Measurements from ENCODE around the gene TOP2A.

DNA sequence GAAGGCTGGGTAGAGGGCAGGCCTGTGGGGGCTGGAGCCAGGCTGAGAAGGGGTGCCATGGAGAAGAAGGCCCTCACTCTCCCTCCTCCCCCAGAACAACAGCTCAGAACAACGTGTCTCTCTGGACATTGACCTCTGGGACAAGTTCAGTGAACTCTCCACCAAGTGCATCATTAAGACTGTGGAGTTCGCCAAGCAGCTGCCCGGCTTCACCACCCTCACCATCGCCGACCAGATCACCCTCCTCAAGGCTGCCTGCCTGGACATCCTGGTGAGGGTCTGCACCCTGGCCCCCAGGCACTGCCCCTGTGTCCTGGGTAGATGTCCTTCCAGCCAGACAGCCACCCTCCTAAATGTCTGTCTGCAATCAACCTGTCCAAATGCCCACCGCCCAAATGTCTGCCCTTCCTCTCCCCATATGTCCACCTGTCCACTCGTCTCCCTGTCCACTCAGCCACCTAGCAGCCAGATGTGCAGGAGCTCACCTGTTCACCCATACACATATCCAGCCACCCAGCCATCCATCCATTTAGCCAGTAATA, 65.4 kb downstream of the TOP2A start:
- TF ChIP-seq, protein P1, sequence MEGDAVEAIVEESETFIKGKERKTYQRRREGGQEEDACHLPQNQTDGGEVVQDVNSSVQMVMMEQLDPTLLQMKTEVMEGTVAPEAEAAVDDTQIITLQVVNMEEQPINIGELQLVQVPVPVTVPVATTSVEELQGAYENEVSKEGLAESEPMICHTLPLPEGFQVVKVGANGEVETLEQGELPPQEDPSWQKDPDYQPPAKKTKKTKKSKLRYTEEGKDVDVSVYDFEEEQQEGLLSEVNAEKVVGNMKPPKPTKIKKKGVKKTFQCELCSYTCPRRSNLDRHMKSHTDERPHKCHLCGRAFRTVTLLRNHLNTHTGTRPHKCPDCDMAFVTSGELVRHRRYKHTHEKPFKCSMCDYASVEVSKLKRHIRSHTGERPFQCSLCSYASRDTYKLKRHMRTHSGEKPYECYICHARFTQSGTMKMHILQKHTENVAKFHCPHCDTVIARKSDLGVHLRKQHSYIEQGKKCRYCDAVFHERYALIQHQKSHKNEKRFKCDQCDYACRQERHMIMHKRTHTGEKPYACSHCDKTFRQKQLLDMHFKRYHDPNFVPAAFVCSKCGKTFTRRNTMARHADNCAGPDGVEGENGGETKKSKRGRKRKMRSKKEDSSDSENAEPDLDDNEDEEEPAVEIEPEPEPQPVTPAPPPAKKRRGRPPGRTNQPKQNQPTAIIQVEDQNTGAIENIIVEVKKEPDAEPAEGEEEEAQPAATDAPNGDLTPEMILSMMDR (IDR thresholded peaks at IDR 0.05), result no peak
- TF ChIP-seq EP300 (IDR thresholded peaks at IDR 0.05) (no peak), POLR2AphosphoS5 (IDR thresholded peaks at IDR 0.05) (no peak)
